ENCODE data around the gene TAC4.

- TF ChIP-seq CTCF (IDR thresholded peaks at IDR 0.05) (no peak), EZH2 (IDR thresholded peaks at IDR 0.05; ENCODE audit: borderline replicate concordance, insufficient read depth, low read depth, low read length, poor library complexity, severe bottlenecking) (no peak)
Measured at GRCh38 chr17:49871211-49871610, 23.3 kb upstream of the TAC4 start.

Data from B cell (primary cell).